ENCODE results near the gene APBA1.

The APBA1 gene

DNA sequence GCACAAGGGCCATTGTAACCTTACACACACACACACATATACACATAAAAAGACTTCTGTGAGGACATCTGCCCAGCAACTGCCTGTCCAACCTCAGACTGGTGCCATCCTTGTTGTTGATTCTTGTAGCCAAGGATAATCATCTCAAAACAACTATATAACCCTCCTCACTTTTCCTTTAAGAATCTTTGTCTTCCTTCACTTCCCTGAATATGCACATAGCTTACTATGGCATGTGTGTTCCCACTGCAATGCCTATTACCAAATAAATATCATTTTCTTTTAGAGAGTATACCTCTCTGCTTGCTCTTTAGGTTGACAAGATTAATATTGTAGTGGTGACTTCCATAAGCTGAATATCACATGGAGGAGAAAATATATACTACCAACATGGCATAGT lies 55.2 kb downstream of the APBA1 start:
- H3K4me3 ChIP-seq (ENCODE audit: low read depth, low read length): no peak overlapping the region
- no peak for DNase-seq (ENCODE audit: low read depth)
- TF ChIP-seq, protein P1, sequence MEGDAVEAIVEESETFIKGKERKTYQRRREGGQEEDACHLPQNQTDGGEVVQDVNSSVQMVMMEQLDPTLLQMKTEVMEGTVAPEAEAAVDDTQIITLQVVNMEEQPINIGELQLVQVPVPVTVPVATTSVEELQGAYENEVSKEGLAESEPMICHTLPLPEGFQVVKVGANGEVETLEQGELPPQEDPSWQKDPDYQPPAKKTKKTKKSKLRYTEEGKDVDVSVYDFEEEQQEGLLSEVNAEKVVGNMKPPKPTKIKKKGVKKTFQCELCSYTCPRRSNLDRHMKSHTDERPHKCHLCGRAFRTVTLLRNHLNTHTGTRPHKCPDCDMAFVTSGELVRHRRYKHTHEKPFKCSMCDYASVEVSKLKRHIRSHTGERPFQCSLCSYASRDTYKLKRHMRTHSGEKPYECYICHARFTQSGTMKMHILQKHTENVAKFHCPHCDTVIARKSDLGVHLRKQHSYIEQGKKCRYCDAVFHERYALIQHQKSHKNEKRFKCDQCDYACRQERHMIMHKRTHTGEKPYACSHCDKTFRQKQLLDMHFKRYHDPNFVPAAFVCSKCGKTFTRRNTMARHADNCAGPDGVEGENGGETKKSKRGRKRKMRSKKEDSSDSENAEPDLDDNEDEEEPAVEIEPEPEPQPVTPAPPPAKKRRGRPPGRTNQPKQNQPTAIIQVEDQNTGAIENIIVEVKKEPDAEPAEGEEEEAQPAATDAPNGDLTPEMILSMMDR (IDR thresholded peaks at IDR 0.05; ENCODE audit: insufficient read depth, low read depth, low read length, missing control alignments): no peak

DNA sequence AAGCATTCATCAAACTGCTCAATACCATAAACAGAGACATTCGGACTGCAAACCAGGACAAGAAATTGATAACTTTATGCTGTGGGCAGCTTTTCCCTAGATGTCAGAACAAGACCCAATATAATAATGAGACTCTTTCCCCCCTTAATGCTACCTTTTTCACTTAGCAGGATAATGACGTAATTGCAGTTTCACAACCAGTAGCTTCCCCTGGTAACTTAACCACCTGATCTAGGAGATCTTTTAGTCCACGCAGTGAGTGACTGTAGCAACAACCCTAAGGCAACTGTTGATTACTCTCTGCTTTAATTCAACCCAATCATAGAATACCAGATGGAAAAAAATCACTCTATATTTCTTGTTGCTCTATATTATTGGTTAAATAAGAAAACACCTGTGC lies 56.3 kb downstream of the APBA1 start:
- TF ChIP-seq, protein P1 (IDR thresholded peaks at IDR 0.05; ENCODE audit: insufficient read depth, low read depth, low read length, missing control alignments): no peak
- no peak overlapping the region for H3K4me3 ChIP-seq (ENCODE audit: low read depth, low read length)
- no peak for DNase-seq (ENCODE audit: low read depth)

GRCh38 chr9:69611221-69611620 lies 61.0 kb downstream of the APBA1 start:
- H3K4me3 ChIP-seq (ENCODE audit: low read depth, low read length): no peak overlapping the region
- DNase-seq (ENCODE audit: low read depth): no peak
- TF ChIP-seq, protein P1 (IDR thresholded peaks at IDR 0.05; ENCODE audit: insufficient read depth, low read depth, low read length, missing control alignments): no peak

GRCh38 chr9:69609156-69609555 lies 63.0 kb downstream of the APBA1 start:
- TF ChIP-seq, protein P1 (IDR thresholded peaks at IDR 0.05; ENCODE audit: insufficient read depth, low read depth, low read length, missing control alignments): no peak
- H3K4me3 ChIP-seq (ENCODE audit: low read depth, low read length): no peak overlapping the region
- DNase-seq (ENCODE audit: low read depth): no peak

DNA sequence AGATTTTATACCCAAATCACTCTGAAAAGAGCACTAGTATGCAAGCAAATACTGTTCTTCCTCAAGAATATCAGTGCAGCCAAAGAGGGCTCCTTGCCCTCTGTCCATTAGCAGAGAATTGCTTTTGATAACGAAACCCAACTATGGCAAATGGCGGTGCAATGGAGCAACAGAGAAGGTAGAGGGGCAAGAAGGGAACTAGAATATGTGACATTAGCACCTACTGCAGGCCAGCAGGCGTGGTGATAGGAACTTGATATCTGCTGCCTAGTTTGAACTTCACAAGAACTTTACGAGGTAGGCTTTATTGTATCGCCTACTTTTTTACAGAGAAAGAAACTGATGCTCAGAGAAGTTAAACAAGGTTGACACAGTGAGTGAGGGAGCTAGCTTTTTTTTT lies 66.1 kb downstream of the APBA1 start:
- H3K4me3 ChIP-seq (ENCODE audit: low read depth, low read length): no peak overlapping the region
- TF ChIP-seq, protein P1 (IDR thresholded peaks at IDR 0.05; ENCODE audit: insufficient read depth, low read depth, low read length, missing control alignments): no peak
- DNase-seq (ENCODE audit: low read depth): no peak

DNA sequence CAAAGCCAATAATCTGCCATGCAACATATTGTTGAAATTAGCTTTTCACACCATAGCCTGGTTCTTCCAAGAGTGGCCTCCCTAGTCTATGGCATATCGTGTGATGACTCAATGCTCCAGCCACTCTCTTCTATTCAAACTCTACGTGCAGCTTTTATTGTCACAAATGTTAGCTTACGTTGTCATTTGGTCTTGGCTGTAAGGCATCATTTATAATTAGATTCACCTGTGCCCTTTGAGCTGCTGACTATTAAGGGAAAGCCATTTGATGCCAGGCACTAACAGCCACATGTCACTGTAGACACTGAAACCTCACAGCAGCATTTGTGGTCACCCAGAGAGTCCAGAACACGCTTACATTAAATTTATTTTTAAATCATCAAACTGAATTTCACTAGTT lies 66.8 kb downstream of the APBA1 start:
- H3K4me3 ChIP-seq (ENCODE audit: low read depth, low read length): no peak overlapping the region
- TF ChIP-seq, protein P1 (IDR thresholded peaks at IDR 0.05; ENCODE audit: insufficient read depth, low read depth, low read length, missing control alignments): no peak
- DNase-seq (ENCODE audit: low read depth): no peak

GRCh38 chr9:69604568-69605219 lies 67.5 kb downstream of the APBA1 start:
- TF ChIP-seq, protein P1 (IDR thresholded peaks at IDR 0.05; ENCODE audit: insufficient read depth, low read depth, low read length, missing control alignments): no peak
- DNase-seq (ENCODE audit: low read depth): no peak

More at GRCh38 chr9:69604568-69605219, 67.5 kb downstream of the APBA1 start:
- H3K4me3 ChIP-seq (ENCODE audit: low read depth, low read length): no peak overlapping the region

Data from GM12865 (cell line).